CD4-positive, alpha-beta memory T cell (primary cell): ENCODE measurements around the gene IQSEC3. TPM values are rescaled to one million over a fixed set of nuclear protein-coding genes. Genes with fewer than 3 reads are reported as not detected.
"Not testable (repeated sequence)": the region's sequence is repeated elsewhere in the genome, so short reads cannot be mapped to it uniquely, and the experiment has no call there.

Experiments used
- CTCF ChIA-PET: fragments of 350-600 bp; sonication (Branson Sonifier 250); formaldehyde crosslinking; loops from one replicate; lab custom pipeline; 2021; ENCODE audit warnings: inconsistent platforms; ENCODE audit not compliant: partially characterized antibody; lab: Charles Lee
- POLR2A ChIA-PET: fragments of 350-600 bp; sonication (Branson Sonifier 250); formaldehyde crosslinking; loops from one replicate; lab custom pipeline; 2021; ENCODE audit not compliant: partially characterized antibody; lab: Charles Lee
- DNase-seq, 5 donors: peaks; one replicate each; pipeline versions ENCODE4 v3.0.0 to v3.0.0-alpha.2; 2020 to 2022; ENCODE audit warnings: mixed read lengths in 1 of 5
- H3K27ac ChIP-seq: one replicate; pipeline ENCODE4 v1.7.0; 2013; ENCODE audit warnings: low read depth, low read length
- H3K27me3 ChIP-seq: 2 replicates; pipeline ENCODE4 v1.7.0; 2013; ENCODE audit warnings: mild to moderate bottlenecking, low read length, moderate library complexity; ENCODE audit not compliant: insufficient read depth
- H3K36me3 ChIP-seq: 2 replicates; pipeline ENCODE4 v1.7.0; 2013; ENCODE audit warnings: mild to moderate bottlenecking, low read length, moderate library complexity; ENCODE audit not compliant: insufficient read depth
- H3K4me1 ChIP-seq: 2 replicates; pipeline ENCODE4 v1.7.0; 2013; ENCODE audit warnings: mild to moderate bottlenecking, low read length, moderate library complexity; ENCODE audit not compliant: insufficient read depth
- H3K4me3 ChIP-seq, 2 donors: one replicate each; pipeline ENCODE4 v1.7.0; 2013; ENCODE audit warnings: low read length in 2 of 2, mild to moderate bottlenecking in 1 of 2
- H3K9me3 ChIP-seq, 2 donors: one replicate each; pipeline ENCODE4 v1.7.0; 2013; ENCODE audit warnings: low read length in 2 of 2, control low read depth in 1 of 2; ENCODE audit not compliant: control insufficient read depth in 1 of 2
- H3K27ac Mint-ChIP-seq, 7 donors: one replicate each; pipeline ENCODE4 v1.8.0; 2020 to 2021; ENCODE audit warnings: mixed read lengths in 7 of 7, mild to moderate bottlenecking in 6 of 7, inconsistent platforms in 3 of 7, moderate library complexity in 3 of 7
- H3K27me3 Mint-ChIP-seq, 2 donors: one replicate each; pipeline ENCODE4 v1.8.0; 2020 to 2021; ENCODE audit warnings: mixed read lengths in 2 of 2
- H3K36me3 Mint-ChIP-seq, 2 donors: one replicate each; pipeline ENCODE4 v1.8.0; 2020 to 2021; ENCODE audit warnings: mixed read lengths in 2 of 2, inconsistent platforms in 1 of 2, mild to moderate bottlenecking in 1 of 2
- H3K4me1 Mint-ChIP-seq, 4 donors: one replicate each; pipeline ENCODE4 v1.8.0; 2020 to 2021; ENCODE audit warnings: mixed read lengths in 4 of 4, mild to moderate bottlenecking in 1 of 4
- H3K4me3 Mint-ChIP-seq, 8 donors: one replicate each; pipeline ENCODE4 v1.8.0; 2020 to 2021; ENCODE audit warnings: mixed read lengths in 8 of 8, mild to moderate bottlenecking in 7 of 8, moderate library complexity in 6 of 8, inconsistent platforms in 3 of 8
- H3K9me3 Mint-ChIP-seq, 8 donors: one replicate each; pipeline ENCODE4 v1.8.0; 2020 to 2021; ENCODE audit warnings: mixed read lengths in 8 of 8, mild to moderate bottlenecking in 5 of 8, inconsistent platforms in 3 of 8, moderate library complexity in 1 of 8
- intact Hi-C: fragments of 100-400 bp; cut with micrococcal nuclease; formaldehyde crosslinking; loops from one replicate; pipeline ENCODE4 v1.15.1; 2023
- polyA plus RNA-seq, 2 donors: library from polyadenylated mRNA; unstranded; fragments of 300-500 nt; fragmentation: Illumina TruSeq; gene quantifications; one replicate each; pipeline ENCODE4 v1.2.3, GENCODE V29; 2021
- total RNA-seq, 2 experiments: library from RNA; stranded (reverse); gene quantifications; one replicate each; pipeline ENCODE4 v1.2.3, GENCODE V29; 2021

IQSEC3 gene
- total and polyA plus RNA-seq, 4 experiments from 2014 or later = 0.84 to 0.91 TPM; not detected in 2

GRCh38 chr12:65491-66063 lies 990 bp upstream of the IQSEC3 start:
- H3K4me1 ChIP-seq, H3K4me3 ChIP-seq, H3K27me3 ChIP-seq, CTCF ChIA-PET, intact Hi-C loops, H3K4me1 Mint-ChIP-seq, DNase-seq, H3K4me3 Mint-ChIP-seq, H3K36me3 Mint-ChIP-seq, H3K27ac ChIP-seq, H3K9me3 ChIP-seq, H3K27ac Mint-ChIP-seq, POLR2A ChIA-PET, H3K36me3 ChIP-seq: not testable (repeated sequence)
- Mint-ChIP-seq H3K27me3 (peaks cover 28 to 29% of the 10 kb centered on the region in 2 donors), H3K9me3 (peaks cover 0 to 14% (median 6%) of the 10 kb centered on the region in 8 donors)

DNA sequence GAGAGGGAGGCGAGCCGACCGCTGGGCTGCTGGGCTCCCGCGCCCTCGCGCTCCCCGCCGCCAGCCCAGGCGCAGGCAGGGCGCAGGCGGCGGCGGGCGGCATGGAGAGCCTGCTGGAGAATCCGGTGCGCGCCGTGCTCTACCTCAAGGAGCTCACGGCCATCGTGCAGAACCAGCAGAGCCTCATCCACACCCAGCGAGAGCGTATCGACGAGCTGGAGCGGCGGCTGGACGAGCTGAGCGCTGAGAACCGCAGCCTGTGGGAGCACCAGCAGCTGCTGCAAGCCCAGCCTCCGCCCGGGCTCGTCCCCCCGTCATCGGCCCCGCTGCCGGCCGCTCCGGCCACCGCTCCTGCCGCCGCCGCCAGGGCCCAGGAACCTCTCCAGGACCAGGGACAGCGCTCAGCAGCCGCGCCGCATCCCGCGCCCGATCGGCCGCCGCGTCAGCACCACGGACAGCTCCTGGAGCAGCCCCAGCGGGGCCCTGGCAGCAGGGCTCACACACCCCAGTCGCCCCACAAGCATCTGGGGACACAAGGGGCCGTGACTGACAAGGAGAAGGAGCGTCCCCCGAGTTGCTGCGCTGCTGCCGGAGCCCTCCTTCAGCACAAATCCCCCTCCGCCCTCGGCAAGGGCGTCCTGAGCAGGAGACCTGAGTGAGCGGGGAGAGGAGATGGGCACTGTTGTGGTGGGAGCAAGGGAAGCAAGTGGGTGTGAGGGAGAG lies 376 bp downstream of the IQSEC3 start:
- Mint-ChIP-seq H3K27me3 (peaks cover 36 to 39% of the 10 kb centered on the region in 2 donors), H3K9me3 (peaks cover 0 to 13% (median 5%) of the 10 kb centered on the region in 8 donors)
- H3K36me3 ChIP-seq, H3K27ac ChIP-seq, intact Hi-C loops, H3K27me3 ChIP-seq, H3K4me3 ChIP-seq, POLR2A ChIA-PET, H3K4me1 ChIP-seq, H3K27ac Mint-ChIP-seq, CTCF ChIA-PET, H3K4me3 Mint-ChIP-seq, H3K9me3 ChIP-seq, H3K4me1 Mint-ChIP-seq, H3K36me3 Mint-ChIP-seq: not testable (repeated sequence)
- peak in 4 of 5 donors; percentile 6 to 46 (median 37) for DNase-seq

GRCh38 chr12:69677-70076 lies 3.1 kb downstream of the IQSEC3 start:
- H3K4me3 Mint-ChIP-seq, H3K9me3 ChIP-seq, H3K4me3 ChIP-seq, H3K27ac Mint-ChIP-seq, H3K36me3 Mint-ChIP-seq, H3K27me3 ChIP-seq, H3K36me3 ChIP-seq, CTCF ChIA-PET, POLR2A ChIA-PET, H3K4me1 Mint-ChIP-seq, intact Hi-C loops, DNase-seq, H3K4me1 ChIP-seq, H3K27ac ChIP-seq: not testable (repeated sequence)
- Mint-ChIP-seq H3K9me3 (peaks cover 0 to 13% (median 3%) of the 10 kb centered on the region in 8 donors), H3K27me3 (peaks cover 36 to 43% of the 10 kb centered on the region in 2 donors)

DNA sequence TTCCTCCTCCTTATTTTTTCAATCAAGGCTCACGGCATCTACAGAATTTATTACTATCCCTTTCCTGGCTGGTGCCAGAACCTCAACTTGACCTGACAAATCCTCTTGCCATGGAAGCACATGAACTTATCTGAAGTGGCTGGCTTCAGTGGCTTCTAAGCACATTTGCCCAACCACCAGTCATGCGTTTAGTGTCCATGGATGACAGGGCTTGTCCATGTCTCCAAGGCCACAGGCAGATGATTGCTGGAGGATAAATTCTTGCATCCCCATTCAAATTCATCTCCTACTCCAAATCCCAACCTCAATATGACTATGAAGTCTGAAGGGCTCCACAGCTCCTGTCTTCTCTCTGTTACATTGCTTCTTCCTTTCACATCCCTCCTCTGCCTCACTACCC lies 4.0 kb downstream of the IQSEC3 start:
- H3K4me3 Mint-ChIP-seq, H3K27me3 ChIP-seq, H3K36me3 Mint-ChIP-seq, CTCF ChIA-PET, intact Hi-C loops, H3K4me1 ChIP-seq, H3K36me3 ChIP-seq, DNase-seq, H3K4me1 Mint-ChIP-seq, H3K27ac Mint-ChIP-seq, H3K9me3 Mint-ChIP-seq, H3K9me3 ChIP-seq, H3K4me3 ChIP-seq, H3K27ac ChIP-seq, POLR2A ChIA-PET: not testable (repeated sequence)
- H3K27me3 Mint-ChIP-seq = peaks cover 33 to 44% of the 10 kb centered on the region in 2 donors

GRCh38 chr12:72018-72417 lies 5.5 kb downstream of the IQSEC3 start:
- H3K27me3 ChIP-seq, H3K4me1 ChIP-seq, H3K4me3 Mint-ChIP-seq, H3K9me3 ChIP-seq, H3K36me3 Mint-ChIP-seq, POLR2A ChIA-PET, H3K4me1 Mint-ChIP-seq, DNase-seq, H3K27ac ChIP-seq, H3K9me3 Mint-ChIP-seq, H3K27ac Mint-ChIP-seq, H3K36me3 ChIP-seq, H3K4me3 ChIP-seq, CTCF ChIA-PET, intact Hi-C loops: not testable (repeated sequence)
- H3K27me3 Mint-ChIP-seq = peaks cover 43 to 54% of the 10 kb centered on the region in 2 donors

DNA sequence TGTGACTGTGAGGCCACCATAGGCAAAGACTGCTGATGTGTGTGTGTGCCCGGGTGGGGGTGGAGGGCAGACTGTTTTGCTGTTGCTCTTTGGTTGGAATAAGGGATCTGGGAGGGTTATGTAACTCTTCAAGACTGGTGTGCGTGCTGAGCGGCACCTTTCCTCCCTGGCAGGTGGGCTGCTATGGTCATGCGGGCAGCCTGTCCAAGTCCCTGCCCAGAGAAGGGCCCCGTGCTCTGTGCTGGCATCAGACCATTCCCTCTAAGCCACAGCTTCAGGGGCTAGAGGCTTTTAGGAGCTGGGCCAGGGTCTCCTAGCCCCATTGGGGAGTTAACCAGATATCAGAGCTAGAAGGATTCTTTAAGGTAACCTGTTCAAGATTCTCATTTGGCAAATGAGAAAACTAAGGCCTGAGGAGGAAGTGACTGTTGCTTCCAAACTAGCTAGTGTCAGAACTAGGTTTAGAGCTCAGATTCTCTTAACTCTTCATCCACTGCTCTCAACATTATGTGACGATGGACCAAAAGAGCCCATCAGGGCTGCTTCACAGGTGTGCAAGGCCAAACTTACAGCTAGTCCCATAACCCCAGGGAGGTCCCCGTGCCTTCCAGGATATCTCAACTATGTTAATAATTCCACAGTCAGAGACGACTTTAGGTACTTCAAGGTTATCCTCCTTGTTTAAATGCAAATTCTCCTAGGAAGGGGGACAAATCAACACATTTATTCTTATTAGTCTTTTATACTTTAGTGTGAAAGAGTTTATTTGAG lies 8.0 kb downstream of the IQSEC3 start:
- DNase-seq = not testable (repeated sequence)

DNA sequence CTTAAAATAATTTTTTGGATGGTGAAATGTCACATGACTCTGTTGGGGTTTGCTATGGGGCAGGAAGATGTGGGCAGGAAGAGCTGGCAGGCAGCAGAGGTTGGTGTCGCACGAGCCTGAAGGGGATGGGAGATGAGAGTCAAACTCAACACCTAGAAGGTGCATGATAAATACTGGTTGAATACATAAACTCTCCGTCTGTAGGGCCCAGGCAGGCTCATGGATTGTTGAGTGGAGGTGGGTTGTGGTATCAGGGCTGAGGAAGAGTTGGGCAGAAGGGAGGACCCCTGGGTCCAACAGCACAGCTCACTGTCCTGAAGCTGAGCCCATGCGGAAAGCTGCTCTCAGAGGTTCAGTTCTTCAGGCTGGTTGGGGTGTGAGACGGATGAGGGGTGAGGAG lies 9.0 kb downstream of the IQSEC3 start:
- intact Hi-C loops, H3K27ac ChIP-seq, H3K4me1 ChIP-seq, H3K36me3 Mint-ChIP-seq, CTCF ChIA-PET, H3K27ac Mint-ChIP-seq, H3K4me1 Mint-ChIP-seq, H3K4me3 ChIP-seq, POLR2A ChIA-PET, H3K9me3 ChIP-seq, DNase-seq, H3K9me3 Mint-ChIP-seq, H3K36me3 ChIP-seq: not testable (repeated sequence)
- Mint-ChIP-seq H3K4me3 (peak overlapping the region in 1 of 8 donors; percentile 56), H3K27me3 (peaks cover 44 to 52% of the 10 kb centered on the region in 2 donors)
- H3K27me3 ChIP-seq = peaks cover 10% of the 10 kb centered on the region

More for the DNA sequence above, 8.0 kb downstream of the IQSEC3 start:
- H3K27ac ChIP-seq, H3K36me3 Mint-ChIP-seq, intact Hi-C loops, CTCF ChIA-PET, H3K9me3 ChIP-seq, H3K27ac Mint-ChIP-seq, H3K4me3 Mint-ChIP-seq, H3K4me1 Mint-ChIP-seq, H3K4me1 ChIP-seq, H3K4me3 ChIP-seq, H3K27me3 ChIP-seq, H3K36me3 ChIP-seq, H3K9me3 Mint-ChIP-seq, POLR2A ChIA-PET: not testable (repeated sequence)
- peaks cover 46 to 58% of the 10 kb centered on the region in 2 donors for H3K27me3 Mint-ChIP-seq
